ENCODE measurements around the gene MYD88. TPM values are rescaled to one million over a fixed set of nuclear protein-coding genes. Genes with fewer than 3 reads are reported as not detected.

Gene MYD88
- total RNA-seq, 1 donor from 2014 or later: 12.7 TPM

- DNase-seq (ENCODE audit: low read depth, low spot score): no peak
Measured at GRCh38 chr3:38111696-38112377, 26.6 kb upstream of the MYD88 start.

GRCh38 chr3:38112378-38112761, 26.1 kb upstream of the MYD88 start:
- DNase-seq (ENCODE audit: low read depth, low spot score): no peak

GRCh38 chr3:38114052-38114874, 24.2 kb upstream of the MYD88 start:
- no peak for DNase-seq (ENCODE audit: low read depth, low spot score)

DNA sequence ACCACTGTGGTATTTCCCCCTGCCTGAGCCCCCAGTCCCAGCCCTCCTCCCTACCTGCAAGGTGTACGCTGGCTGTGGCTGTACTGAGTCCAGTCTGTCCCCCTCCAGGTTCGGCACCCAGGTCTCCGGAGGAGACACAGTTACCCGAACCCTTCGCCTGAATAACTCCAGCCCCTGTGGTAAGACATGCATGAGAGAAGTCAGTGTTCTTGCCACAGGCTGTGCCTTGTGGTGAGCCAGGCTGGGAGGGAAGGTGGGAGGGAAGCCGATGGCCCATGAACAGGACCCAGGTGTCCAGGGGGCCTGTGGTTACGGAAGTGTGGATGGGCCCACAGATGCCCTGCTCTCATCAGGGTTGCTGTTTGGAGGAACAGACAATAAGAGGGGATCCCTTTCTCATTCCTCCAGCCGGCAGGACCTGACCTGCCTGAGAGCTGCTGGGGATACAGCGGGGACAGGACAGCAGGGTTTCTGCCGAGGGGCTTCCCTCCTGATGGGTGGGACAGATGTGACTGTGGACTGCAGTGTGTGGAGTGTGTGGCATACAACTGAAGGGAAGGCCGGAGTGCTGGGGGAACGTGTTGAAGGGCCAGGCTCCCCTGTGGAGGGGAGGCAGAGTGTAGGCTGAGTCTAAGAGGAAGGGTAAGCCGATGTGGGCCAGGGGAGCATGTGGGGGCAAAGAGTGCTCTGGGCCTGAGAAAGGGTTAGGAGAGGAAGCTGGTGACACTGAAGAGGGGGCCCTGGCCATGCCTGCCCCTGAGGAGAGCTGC, 23.4 kb upstream of the MYD88 start:
- DNase-seq (ENCODE audit: low read depth, low spot score): no peak

DNA sequence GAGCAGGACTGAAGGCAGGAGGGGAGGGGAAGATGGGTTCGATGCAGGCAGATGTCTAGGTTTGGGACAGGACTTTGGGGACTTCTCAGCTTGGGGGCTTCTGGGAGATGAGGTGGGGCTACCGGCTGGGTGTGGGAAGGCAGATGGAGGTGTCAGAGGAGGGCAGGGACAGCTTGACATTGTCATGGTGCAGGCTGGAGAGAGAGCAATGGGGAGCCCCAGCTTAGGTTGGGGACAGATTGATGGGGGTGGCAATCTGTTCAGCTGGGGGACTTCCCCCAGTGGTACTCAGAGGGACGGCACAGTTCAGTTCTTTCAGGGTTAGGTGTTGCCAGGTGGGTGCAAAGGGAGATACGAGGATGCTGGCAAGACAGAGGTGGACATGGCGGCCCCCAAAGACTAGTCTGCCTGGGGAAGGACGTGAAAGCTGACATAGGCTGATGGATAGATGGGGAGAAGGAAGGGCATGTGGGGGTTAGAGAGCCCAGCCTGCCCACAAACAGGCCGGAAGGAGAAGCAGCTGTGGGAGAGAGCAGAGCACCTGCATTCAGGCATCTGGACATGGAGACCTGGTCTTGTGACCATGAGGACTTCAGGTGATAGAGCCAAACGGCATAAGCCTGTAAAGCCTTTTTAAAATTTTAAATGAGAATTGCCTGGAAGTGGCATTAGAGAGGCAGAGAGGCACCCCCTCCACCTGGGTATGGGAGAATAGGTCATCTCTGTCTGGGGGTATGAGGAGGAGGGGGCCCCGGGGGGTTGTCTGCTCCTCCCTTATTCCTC, 22.6 kb upstream of the MYD88 start:
- no peak for DNase-seq (ENCODE audit: low read depth, low spot score)

GRCh38 chr3:38116471-38117162, 21.8 kb upstream of the MYD88 start:
- DNase-seq (ENCODE audit: low read depth, low spot score): no peak

- no peak for DNase-seq (ENCODE audit: low read depth, low spot score)
Measured at GRCh38 chr3:38117163-38117716, 21.2 kb upstream of the MYD88 start.

GRCh38 chr3:38117748-38118420, 20.6 kb upstream of the MYD88 start:
- DNase-seq (ENCODE audit: low read depth, low spot score): no peak

- DNase-seq (ENCODE audit: low read depth, low spot score): no peak
Measured at GRCh38 chr3:38118421-38119247, 19.8 kb upstream of the MYD88 start.

DNA sequence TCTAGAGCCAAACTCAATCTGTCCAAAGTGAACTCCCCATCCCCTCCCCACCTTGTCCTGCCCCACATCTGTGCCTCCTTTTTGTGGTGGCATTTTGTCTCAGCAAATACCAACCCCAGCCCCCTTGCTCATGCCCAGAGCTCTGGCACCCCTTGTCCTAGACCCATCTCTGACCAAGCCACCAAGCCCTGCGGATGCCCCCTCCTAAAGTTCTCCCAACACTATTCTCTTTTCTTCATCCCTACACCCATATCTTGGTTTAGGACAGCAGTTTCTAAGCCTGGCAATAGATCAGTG, 19.3 kb upstream of the MYD88 start:
- no peak for DNase-seq (ENCODE audit: low read depth, low spot score)

- no peak for DNase-seq (ENCODE audit: low read depth, low spot score)
Measured at GRCh38 chr3:38119821-38120692, 18.4 kb upstream of the MYD88 start.

GRCh38 chr3:38120693-38121450, 17.6 kb upstream of the MYD88 start:
- DNase-seq (ENCODE audit: low read depth, low spot score): no peak

DNA sequence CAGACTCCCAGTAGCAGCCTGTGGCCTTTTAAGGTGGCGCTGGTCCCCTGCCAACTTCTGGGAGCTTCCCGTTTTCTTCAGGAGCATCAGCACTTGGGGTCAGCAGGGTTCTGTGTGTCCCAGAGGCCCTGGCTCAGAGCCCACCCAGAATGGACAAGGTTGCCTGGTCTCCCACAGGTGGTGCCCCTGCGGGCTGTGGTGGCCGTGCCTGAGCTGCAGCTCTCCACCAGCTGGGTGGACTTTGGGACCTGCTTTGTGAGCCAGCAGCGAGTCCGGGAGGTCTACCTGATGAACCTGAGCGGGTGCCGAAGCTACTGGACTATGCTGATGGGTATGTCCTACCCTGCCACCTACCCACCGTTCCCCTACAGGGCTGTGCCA, 17.0 kb upstream of the MYD88 start:
- DNase-seq (ENCODE audit: low read depth, low spot score): no peak

DNA sequence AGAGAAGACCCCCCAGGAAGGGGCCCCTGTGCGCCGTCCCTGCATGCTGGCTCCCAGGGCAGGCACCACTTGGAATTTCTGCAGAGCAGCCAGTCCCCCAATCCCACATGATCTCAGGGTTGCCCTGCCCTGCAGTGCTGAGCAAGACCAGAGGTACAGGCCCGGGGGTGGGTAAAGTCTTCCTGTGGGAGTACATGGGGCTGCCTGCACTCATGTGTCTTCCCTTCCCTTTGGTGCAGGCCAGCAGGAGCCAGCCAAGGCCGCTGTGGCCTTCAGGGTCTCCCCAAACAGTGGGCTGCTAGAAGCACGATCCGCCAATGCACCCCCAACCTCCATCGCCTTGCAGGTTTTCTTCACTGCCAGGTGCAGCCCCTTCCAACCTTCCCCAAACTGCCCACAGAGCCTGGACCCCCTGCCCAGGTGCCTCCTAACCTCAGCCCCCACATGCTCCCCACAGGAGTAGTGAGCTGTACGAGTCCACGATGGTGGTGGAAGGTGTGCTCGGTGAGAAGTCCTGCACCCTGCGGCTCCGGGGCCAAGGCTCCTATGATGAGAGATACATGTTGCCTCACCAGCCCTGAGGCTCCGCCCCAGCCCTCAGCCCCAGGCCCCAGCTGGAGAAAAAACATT, 16.5 kb upstream of the MYD88 start:
- DNase-seq (ENCODE audit: low read depth, low spot score): no peak

GRCh38 chr3:38122712-38123290, 15.7 kb upstream of the MYD88 start:
- DNase-seq (ENCODE audit: low read depth, low spot score): no peak

- DNase-seq (ENCODE audit: low read depth, low spot score): no peak
Measured at GRCh38 chr3:38124324-38125122, 13.9 kb upstream of the MYD88 start.
